ENCODE data around the gene TRIOBP.
"Not testable (repeated sequence)": the region's sequence is repeated elsewhere in the genome, so short reads cannot be mapped to it uniquely, and the experiment has no call there.

The TRIOBP gene

GRCh38 chr22:37778370-37779009 is 81.6 kb downstream of the TRIOBP start:
- DNase-seq: no peak

- no peak for DNase-seq
Observed at GRCh38 chr22:37781434-37782059, 84.7 kb downstream of the TRIOBP start.

GRCh38 chr22:37782340-37783168 is 85.7 kb downstream of the TRIOBP start:
- no peak for DNase-seq

GRCh38 chr22:37784829-37785495 is 88.1 kb downstream of the TRIOBP start:
- DNase-seq: no peak

- DNase-seq: no peak
Observed at GRCh38 chr22:37790234-37790633, 93.4 kb downstream of the TRIOBP start.

- no peak for DNase-seq
Observed at GRCh38 chr22:37792494-37792893, 95.6 kb downstream of the TRIOBP start.

GRCh38 chr22:37794376-37794775 is 97.5 kb downstream of the TRIOBP start:
- no peak for DNase-seq

- no peak for DNase-seq
Observed at GRCh38 chr22:37796079-37796478, 99.2 kb downstream of the TRIOBP start.

- DNase-seq: not testable (repeated sequence)
Observed at GRCh38 chr22:37797259-37797658, 100.4 kb downstream of the TRIOBP start.

- DNase-seq: no peak
Observed at GRCh38 chr22:37797874-37798500, 101.1 kb downstream of the TRIOBP start.

GRCh38 chr22:37799979-37800378 is 103.1 kb downstream of the TRIOBP start:
- not testable (repeated sequence) for DNase-seq

- no peak for DNase-seq
Observed at GRCh38 chr22:37801946-37802309, 105.1 kb downstream of the TRIOBP start.

GRCh38 chr22:37802310-37803194 is 105.7 kb downstream of the TRIOBP start:
- peak; percentile 58 for DNase-seq

GRCh38 chr22:37803195-37803638 is 106.4 kb downstream of the TRIOBP start:
- DNase-seq: peak; percentile 36

GRCh38 chr22:37803639-37804351 is 106.9 kb downstream of the TRIOBP start:
- DNase-seq: no peak

- DNase-seq: no peak
Observed at GRCh38 chr22:37804352-37804880, 107.6 kb downstream of the TRIOBP start.

GRCh38 chr22:37804881-37805809 is 108.3 kb downstream of the TRIOBP start:
- peak; percentile 73 for DNase-seq

GRCh38 chr22:37805810-37806277 is 109.0 kb downstream of the TRIOBP start:
- DNase-seq: no peak
